PFSK-1 (cell line): ENCODE measurements around the gene XAF1.

Source experiments
- FOXP2 ChIP-seq: optimal IDR thresholded peaks from 2 replicates; pipeline ENCODE3; 2011; ENCODE audit warnings: borderline replicate concordance, control low read depth, inconsistent platforms; ENCODE audit not compliant: insufficient read depth; ENCODE audit errors: extremely low read length, extremely low read depth
- POLR2AphosphoS5 ChIP-seq: IDR thresholded peaks from 2 replicates; pipeline ENCODE4 v1.6.1; 2012; ENCODE audit warnings: low read depth, mild to moderate bottlenecking, control low read depth, low read length, moderate library complexity
- SIN3A ChIP-seq: IDR thresholded peaks from 2 replicates; pipeline ENCODE4 v1.6.1; 2012; ENCODE audit warnings: mild to moderate bottlenecking, low read length, moderate library complexity, borderline replicate concordance; ENCODE audit not compliant: insufficient read depth
- TAF1 ChIP-seq: IDR thresholded peaks from 2 replicates; pipeline ENCODE4 v1.6.1; 2012; ENCODE audit warnings: low read length, control low read depth, borderline replicate concordance; ENCODE audit not compliant: insufficient read depth
- TF ChIP-seq, protein P1 (sequence below), 2 experiments: IDR thresholded peaks; 2 replicates each; pipeline versions ENCODE4 v1.6.1 to v1.8.0; 2011 to 2012; ENCODE audit warnings: low read depth in 2 of 2, low read length in 2 of 2, control low read depth in 1 of 2, inconsistent platforms in 1 of 2, mild to moderate bottlenecking in 1 of 2, moderate library complexity in 1 of 2; ENCODE audit not compliant: insufficient read depth in 1 of 2

Gene XAF1

DNA sequence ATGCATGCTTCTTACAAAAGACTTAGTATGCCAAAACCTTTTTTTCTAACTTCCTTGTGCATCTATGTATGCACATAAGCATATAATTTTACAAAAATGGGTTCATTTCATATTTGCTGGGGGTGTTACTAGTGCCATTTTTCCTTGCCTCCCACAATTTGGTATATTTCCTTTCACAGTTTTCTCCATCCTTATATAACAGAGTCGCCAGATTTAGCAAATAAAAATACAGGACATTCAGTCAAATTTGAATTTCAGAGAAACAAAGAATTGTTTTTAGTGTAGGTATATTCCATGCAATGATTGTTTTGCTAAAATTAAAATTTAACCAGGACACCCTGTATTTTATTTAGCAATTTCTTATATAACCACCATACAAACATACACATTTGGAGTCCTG, 16.2 kb downstream of the XAF1 start:
- TF ChIP-seq FOXP2, result no peak
- TF ChIP-seq POLR2AphosphoS5, result no peak
- TF ChIP-seq TAF1, result no peak
- TF ChIP-seq, protein P1, sequence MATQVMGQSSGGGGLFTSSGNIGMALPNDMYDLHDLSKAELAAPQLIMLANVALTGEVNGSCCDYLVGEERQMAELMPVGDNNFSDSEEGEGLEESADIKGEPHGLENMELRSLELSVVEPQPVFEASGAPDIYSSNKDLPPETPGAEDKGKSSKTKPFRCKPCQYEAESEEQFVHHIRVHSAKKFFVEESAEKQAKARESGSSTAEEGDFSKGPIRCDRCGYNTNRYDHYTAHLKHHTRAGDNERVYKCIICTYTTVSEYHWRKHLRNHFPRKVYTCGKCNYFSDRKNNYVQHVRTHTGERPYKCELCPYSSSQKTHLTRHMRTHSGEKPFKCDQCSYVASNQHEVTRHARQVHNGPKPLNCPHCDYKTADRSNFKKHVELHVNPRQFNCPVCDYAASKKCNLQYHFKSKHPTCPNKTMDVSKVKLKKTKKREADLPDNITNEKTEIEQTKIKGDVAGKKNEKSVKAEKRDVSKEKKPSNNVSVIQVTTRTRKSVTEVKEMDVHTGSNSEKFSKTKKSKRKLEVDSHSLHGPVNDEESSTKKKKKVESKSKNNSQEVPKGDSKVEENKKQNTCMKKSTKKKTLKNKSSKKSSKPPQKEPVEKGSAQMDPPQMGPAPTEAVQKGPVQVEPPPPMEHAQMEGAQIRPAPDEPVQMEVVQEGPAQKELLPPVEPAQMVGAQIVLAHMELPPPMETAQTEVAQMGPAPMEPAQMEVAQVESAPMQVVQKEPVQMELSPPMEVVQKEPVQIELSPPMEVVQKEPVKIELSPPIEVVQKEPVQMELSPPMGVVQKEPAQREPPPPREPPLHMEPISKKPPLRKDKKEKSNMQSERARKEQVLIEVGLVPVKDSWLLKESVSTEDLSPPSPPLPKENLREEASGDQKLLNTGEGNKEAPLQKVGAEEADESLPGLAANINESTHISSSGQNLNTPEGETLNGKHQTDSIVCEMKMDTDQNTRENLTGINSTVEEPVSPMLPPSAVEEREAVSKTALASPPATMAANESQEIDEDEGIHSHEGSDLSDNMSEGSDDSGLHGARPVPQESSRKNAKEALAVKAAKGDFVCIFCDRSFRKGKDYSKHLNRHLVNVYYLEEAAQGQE (IDR thresholded peaks at IDR 0.05; ENCODE audit: insufficient read depth in 1 of 2, low read depth in 2 of 2, low read length in 2 of 2), result no peak

GRCh38 chr17:6775871-6776405, 20.1 kb downstream of the XAF1 start, which contains the start of gene FBXO39:
Gene FBXO39 (plus strand): TSS chr17:6776215. CDS start chr17:6779869, 3,654 bp downstream.
- no peak for TF ChIP-seq SIN3A
- no peak for TF ChIP-seq POLR2AphosphoS5
- TF ChIP-seq FOXP2, result no peak
- TF ChIP-seq, protein P1 (IDR thresholded peaks at IDR 0.05; ENCODE audit: insufficient read depth in 1 of 2, low read depth in 2 of 2, low read length in 2 of 2), result no peak

DNA sequence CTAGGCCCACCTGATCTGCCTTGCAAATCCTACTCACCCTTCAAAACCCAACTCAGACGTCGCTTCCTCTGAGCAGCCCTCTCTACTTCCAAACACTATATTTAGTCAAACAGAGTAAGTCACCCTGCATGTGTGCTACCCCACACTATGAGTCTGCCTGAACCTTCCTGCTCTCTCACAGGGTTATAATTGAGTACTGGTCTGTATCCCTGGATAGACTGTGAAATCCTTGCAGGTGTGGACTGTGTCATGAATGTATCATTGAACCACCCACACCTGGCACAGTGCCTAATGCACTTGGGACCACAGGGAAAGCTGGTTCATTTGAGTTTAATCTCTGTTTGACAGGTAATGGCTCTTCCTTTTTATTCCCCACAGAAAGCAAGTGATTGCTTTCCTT, 23.6 kb downstream of the XAF1 start:
- no peak for TF ChIP-seq FOXP2
- TF ChIP-seq SIN3A, result no peak
- TF ChIP-seq, protein P1 (IDR thresholded peaks at IDR 0.05; ENCODE audit: insufficient read depth in 1 of 2, low read depth in 2 of 2, low read length in 2 of 2), result no peak
- TF ChIP-seq POLR2AphosphoS5, result no peak
- TF ChIP-seq TAF1, result no peak

DNA sequence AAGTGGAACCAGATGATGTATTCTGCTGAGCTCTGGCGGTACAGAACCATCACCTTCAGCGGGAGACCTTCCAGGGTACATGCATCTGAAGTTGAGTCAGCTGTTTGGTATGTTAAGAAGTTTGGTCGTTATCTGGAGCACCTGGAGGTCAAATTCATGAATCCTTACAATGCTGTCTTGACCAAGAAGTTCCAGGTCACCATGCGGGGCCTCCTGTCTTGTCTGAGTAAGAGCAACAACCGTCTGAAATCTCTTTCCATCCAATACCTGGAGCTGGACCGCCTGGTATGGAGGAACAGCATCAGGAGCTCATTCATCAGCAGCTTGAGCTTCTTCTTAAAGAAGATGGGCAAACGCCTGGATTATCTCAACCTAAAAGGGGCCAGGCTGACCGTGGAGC, 24.2 kb downstream of the XAF1 start:
- no peak for TF ChIP-seq POLR2AphosphoS5
- no peak for TF ChIP-seq SIN3A
- TF ChIP-seq, protein P1 (IDR thresholded peaks at IDR 0.05; ENCODE audit: insufficient read depth in 1 of 2, low read depth in 2 of 2, low read length in 2 of 2), result no peak
- no peak for TF ChIP-seq FOXP2
- no peak for TF ChIP-seq TAF1

DNA sequence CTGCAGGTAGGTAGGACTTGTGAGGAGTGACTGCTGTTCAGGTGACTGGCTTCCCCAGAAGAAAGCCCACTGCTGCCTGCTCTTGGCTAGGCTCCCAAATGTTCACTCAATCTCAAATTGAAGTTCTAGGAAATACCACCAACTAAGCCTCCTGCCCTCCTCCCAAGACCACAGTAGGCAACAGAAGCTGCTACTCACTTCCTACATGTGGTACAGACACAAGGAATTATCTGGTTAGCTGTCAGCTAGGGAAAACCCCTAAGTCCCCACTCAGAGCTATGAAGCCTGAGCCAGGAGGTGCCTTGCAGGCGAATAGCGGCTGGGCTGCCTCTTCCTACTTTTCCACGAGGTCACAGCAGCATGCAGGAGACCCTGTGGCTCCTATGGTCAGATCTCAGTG, 25.0 kb downstream of the XAF1 start:
- no peak for TF ChIP-seq POLR2AphosphoS5
- TF ChIP-seq TAF1, result no peak
- TF ChIP-seq FOXP2, result no peak
- TF ChIP-seq, protein P1 (IDR thresholded peaks at IDR 0.05; ENCODE audit: insufficient read depth in 1 of 2, low read depth in 2 of 2, low read length in 2 of 2), result no peak
- no peak for TF ChIP-seq SIN3A
